IMR-90 (cell line): ENCODE measurements around the gene SEC23IP. TPM values are rescaled to one million over a fixed set of nuclear protein-coding genes. Genes with fewer than 3 reads are reported as not detected.

Experiments used
- ATAC-seq: fragments of 200-7000 bp; cut with Tn5 transposase; 2 replicates; pipeline ENCODE4 v1.9.1; 2020; ENCODE audit warnings: low read depth, mild to moderate bottlenecking, moderate library complexity
- BruUV-seq: library from RNA; stranded (reverse); fragments of 400-500 nt; replicated peaks from 2 replicates; lab custom pipeline; 2021; lab: Mats Ljungman, UMichigan
- CTCF ChIA-PET: fragments of 300-600 bp; formaldehyde crosslinking; extraction: SDS; loops from one replicate; lab custom pipeline; 2021; ENCODE audit warnings: antibody characterized with exemption; lab: Yijun Ruan, JAX
- POLR2A ChIA-PET: fragments of 300-600 bp; sonication (Branson Sonifier 250); formaldehyde crosslinking; loops from one replicate; lab custom pipeline; 2022; ENCODE audit warnings: antibody characterized with exemption; ENCODE audit not compliant: unreplicated experiment; lab: Charles Lee
- DNase-seq: peaks from one replicate; pipeline ENCODE4 v3.0.0; 2013
- H2AFZ ChIP-seq: replicated peaks from 2 replicates; pipeline ENCODE3; 2013; ENCODE audit warnings: low read length, mild to moderate bottlenecking; ENCODE audit not compliant: poor library complexity
- H2AK5ac ChIP-seq: 2 replicates; pipeline ENCODE4 v1.6.1; 2013; ENCODE audit warnings: low read depth, low read length, inconsistent platforms
- H2AK9ac ChIP-seq: replicated peaks from 2 replicates; pipeline ENCODE3; 2013; ENCODE audit warnings: mild to moderate bottlenecking, low read depth, low read length, moderate library complexity; ENCODE audit not compliant: poor library complexity
- H2BK120ac ChIP-seq: 2 replicates; pipeline ENCODE4 v1.6.1; 2013; ENCODE audit warnings: low read depth, low read length, inconsistent platforms
- H2BK15ac ChIP-seq: 3 replicates; pipeline ENCODE4 v1.6.1; 2013; ENCODE audit warnings: low read depth, low read length, inconsistent platforms
- H2BK20ac ChIP-seq: 2 replicates; pipeline ENCODE4 v1.6.1; 2013; ENCODE audit warnings: low read depth, mild to moderate bottlenecking, inconsistent platforms, low read length, moderate library complexity
- H2BK5ac ChIP-seq: 2 replicates; pipeline ENCODE4 v1.6.1; 2013; ENCODE audit warnings: mild to moderate bottlenecking, low read depth, low read length, inconsistent platforms; ENCODE audit not compliant: poor library complexity, severe bottlenecking
- H3K14ac ChIP-seq: replicated peaks from 2 replicates; pipeline ENCODE4 v1.6.1; 2013; ENCODE audit warnings: low read depth, low read length, inconsistent platforms
- H3K18ac ChIP-seq: 2 replicates; pipeline ENCODE4 v1.6.1; 2013; ENCODE audit warnings: low read depth, low read length, control low read depth
- H3K23ac ChIP-seq: 2 replicates; pipeline ENCODE4 v1.6.1; 2013; ENCODE audit warnings: low read depth, low read length, inconsistent platforms
- H3K27ac ChIP-seq: 2 replicates; pipeline ENCODE4 v1.5.1; 2013; ENCODE audit warnings: mild to moderate bottlenecking, control low read depth, low read length; ENCODE audit not compliant: insufficient read depth
- H3K27me3 ChIP-seq: 2 replicates; pipeline ENCODE4 v1.6.1; 2013; ENCODE audit warnings: low read length; ENCODE audit not compliant: control insufficient read depth, insufficient read depth
- H3K36me3 ChIP-seq: 2 replicates; pipeline ENCODE4 v1.6.1; 2013; ENCODE audit warnings: low read length, mixed read lengths; ENCODE audit not compliant: control insufficient read depth, insufficient read depth
- H3K4ac ChIP-seq: 2 replicates; pipeline ENCODE4 v1.6.1; 2013; ENCODE audit warnings: low read depth, low read length, inconsistent platforms
- H3K4me1 ChIP-seq: 2 replicates; pipeline ENCODE4 v1.6.1; 2013; ENCODE audit warnings: low read length, mixed read lengths; ENCODE audit not compliant: control insufficient read depth, insufficient read depth
- H3K4me2 ChIP-seq: 2 replicates; pipeline ENCODE4 v1.6.1; 2013; ENCODE audit warnings: low read depth, mild to moderate bottlenecking, control low read depth, low read length, moderate library complexity
- H3K4me3 ChIP-seq: 2 replicates; pipeline ENCODE4 v1.5.1; 2013; ENCODE audit warnings: low read depth, mild to moderate bottlenecking, control low read depth, low read length, moderate library complexity; ENCODE audit not compliant: insufficient read depth
- H3K56ac ChIP-seq: 2 replicates; pipeline ENCODE4 v1.6.1; 2013; ENCODE audit warnings: low read length, inconsistent platforms; ENCODE audit not compliant: insufficient read depth; ENCODE audit errors: extremely low read depth
- H3K79me1 ChIP-seq, 2 experiments: 2 replicates each; pipeline ENCODE4 v1.6.1; 2013; ENCODE audit warnings: low read length in 2 of 2, inconsistent platforms in 1 of 2, low read depth in 1 of 2
- H3K9ac ChIP-seq: 2 replicates; pipeline ENCODE4 v1.6.1; 2013; ENCODE audit warnings: low read depth, low read length, control low read depth
- H3K9me1 ChIP-seq: 2 replicates; pipeline ENCODE4 v1.6.1; 2013; ENCODE audit warnings: low read length, inconsistent platforms; ENCODE audit not compliant: insufficient read depth
- H3K9me3 ChIP-seq: 2 replicates; pipeline ENCODE4 v1.6.1; 2013; ENCODE audit warnings: low read length; ENCODE audit not compliant: control insufficient read depth, insufficient read depth
- H4K20me1 ChIP-seq: 2 replicates; pipeline ENCODE4 v1.6.1; 2013; ENCODE audit warnings: low read length, inconsistent platforms; ENCODE audit not compliant: insufficient read depth
- H4K5ac ChIP-seq: 2 replicates; pipeline ENCODE4 v1.6.1; 2013; ENCODE audit warnings: mild to moderate bottlenecking, low read depth, low read length, control low read depth
- H4K8ac ChIP-seq, 2 experiments: 2 replicates each; pipeline ENCODE4 v1.6.1; 2013; ENCODE audit warnings: low read depth in 2 of 2, low read length in 2 of 2, control low read depth in 1 of 2, inconsistent platforms in 1 of 2
- H4K91ac ChIP-seq: 2 replicates; pipeline ENCODE4 v1.6.1; 2013; ENCODE audit warnings: low read depth, low read length, inconsistent platforms; ENCODE audit not compliant: insufficient read depth
- MAFK ChIP-seq: IDR thresholded peaks from 2 replicates; pipeline ENCODE4 v1.6.1; 2012; ENCODE audit warnings: low read depth, low read length, improper control_type of control experiment
- RFX5 ChIP-seq: IDR thresholded peaks from 2 replicates; pipeline ENCODE4 v1.8.0; 2012; ENCODE audit warnings: low read depth, mild to moderate bottlenecking, low read length, moderate library complexity
- SMC3 ChIP-seq: fragments of 150-350 bp; IDR thresholded peaks from 2 replicates; pipeline ENCODE4 v1.6.1; 2016; ENCODE audit warnings: low read depth, mild to moderate bottlenecking, antibody characterized with exemption, low read length, moderate library complexity
- WGBS, 2 experiments: methylation state at CpG; one replicate each; pipeline versions ENCODE4 v1.1.5 to v1.1.7; 2013; ENCODE audit warnings: missing lambda C conversion rate in 2 of 2; ENCODE audit not compliant: insufficient read length in 1 of 2; ENCODE audit errors: extremely low coverage in 2 of 2; 5-methylcytosine and 5-hydroxymethylcytosine counted together
- dilution Hi-C: fragments of 300-500 bp; cut with HindIII; formaldehyde crosslinking; loops from one replicate; pipeline ENCODE4 v1.14.3; 2018; ENCODE audit warnings: low sequenced_read_pairs; ENCODE audit not compliant: unreplicated experiment
- in situ Hi-C: fragments of 300-500 bp; cut with MboI; formaldehyde crosslinking; loops from 3 replicates; pipeline ENCODE4 v1.14.3; 2019; ENCODE audit warnings: low sequenced_read_pairs, inconsistent platforms, mixed read lengths
- intact Hi-C: fragments of 100-400 bp; cut with micrococcal nuclease; formaldehyde crosslinking; loops from 2 replicates; pipeline ENCODE4 v1.10.0; 2022
- polyA plus RNA-seq, 3 experiments: library from polyadenylated mRNA; depleted of rRNA; stranded (reverse); fragments of >200 nt; gene quantifications; 2 replicates each; pipeline ENCODE4 v1.2.3, GENCODE V29; 2012; ENCODE audit warnings: low replicate concordance in 1 of 3
- total RNA-seq: library from RNA; depleted of rRNA; stranded (reverse); fragments of >200 nt; gene quantifications from 2 replicates; pipeline ENCODE4 v1.2.3, GENCODE V29; 2012

Gene SEC23IP
- total and polyA plus RNA-seq, 2 of the 4 experiments (the other 2 are of a cell fraction): 37.4 to 39.8 TPM

DNA sequence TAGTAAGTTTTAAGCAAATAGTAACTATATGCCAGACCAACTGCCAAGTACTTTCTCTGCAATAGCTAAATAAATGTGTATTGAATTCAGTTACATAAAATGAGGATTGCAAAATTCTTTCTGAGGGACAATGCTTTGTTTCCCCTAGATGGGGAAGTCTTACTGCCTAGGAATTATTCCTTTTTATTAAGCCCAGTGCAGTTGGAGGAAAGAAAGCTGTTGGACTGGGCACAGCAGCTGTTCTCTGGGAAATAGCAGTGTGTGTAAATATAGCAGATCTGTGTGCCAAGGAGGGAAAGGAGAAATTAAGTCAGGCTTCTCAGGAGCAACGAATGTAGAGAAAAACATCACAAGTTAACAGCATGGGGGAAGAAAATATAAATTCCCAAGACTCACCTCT, 77.1 kb downstream of the SEC23IP start:
- H4K20me1 ChIP-seq: no peaks in the 10 kb centered on the region
- H2BK15ac ChIP-seq: no peak overlapping the region
- no peak overlapping the region for H4K5ac ChIP-seq
- no peak overlapping the region for H2BK120ac ChIP-seq
- no peak overlapping the region for H2AK5ac ChIP-seq
- H3K9ac ChIP-seq: no peak overlapping the region
- H3K23ac ChIP-seq: no peak overlapping the region
- H3K14ac ChIP-seq: no peak overlapping the region
- H2BK20ac ChIP-seq: no peak overlapping the region
- H3K4me1 ChIP-seq: no peaks in the 10 kb centered on the region
- H3K27ac ChIP-seq: no peak overlapping the region
- ATAC-seq: no peak
- no peaks in the 10 kb centered on the region for H3K27me3 ChIP-seq
- intact Hi-C loops: no loop called here
- H2AFZ ChIP-seq: no peak overlapping the region
- H4K8ac ChIP-seq: no peak overlapping the region
- 0 out of 2 replicates have a peak, but pooled peaks cover 4% of the 10 kb centered on the region for H3K9me3 ChIP-seq
- H3K4me2 ChIP-seq: no peak overlapping the region
- WGBS, 2 experiments: no CpG with 5 or more reads among the region's 1 CpG
- no peak overlapping the region for H3K4me3 ChIP-seq
- no peak overlapping the region for H3K18ac ChIP-seq
- BruUV-seq: no TSS peak
- CTCF ChIA-PET: no interaction called here
- no peaks in the 10 kb centered on the region for H3K79me1 ChIP-seq
- in situ Hi-C loops: no loop called here
- no peak overlapping the region for H2BK5ac ChIP-seq
- no peak overlapping the region for H3K4ac ChIP-seq
- no peak overlapping the region for H4K91ac ChIP-seq
- H3K36me3 ChIP-seq: no peaks in the 10 kb centered on the region
- no peak overlapping the region for H3K56ac ChIP-seq
- dilution Hi-C loops: no loop called here
- TF ChIP-seq MAFK: no peak
- no peak for TF ChIP-seq RFX5
- no peak for TF ChIP-seq SMC3
- no peak for DNase-seq
- no peak overlapping the region for H2AK9ac ChIP-seq
- H3K9me1 ChIP-seq: no peaks in the 10 kb centered on the region
- POLR2A ChIA-PET: no interaction called here
